OCI-M1 (cell line): ENCODE data around the gene INHBE.
"Not testable (repeated sequence)": the region's sequence is repeated elsewhere in the genome, so short reads cannot be mapped to it uniquely, and the experiment has no call there.

ENCODE experiments used
- DNase-seq: peaks from one replicate; lab custom pipeline; 2025; lab: John Stamatoyannopoulos, UW

Gene INHBE

GRCh38 chr12:57476162-57476992 lies 21.3 kb downstream of the INHBE start:
- DNase-seq = no peak

- no peak for DNase-seq
Measured at GRCh38 chr12:57476993-57477709, 22.0 kb downstream of the INHBE start.

- DNase-seq = peak; percentile 66
Measured at GRCh38 chr12:57477710-57478681, 22.9 kb downstream of the INHBE start.

GRCh38 chr12:57479043-57479375 lies 23.9 kb downstream of the INHBE start:
- no peak for DNase-seq

- no peak for DNase-seq
Measured at GRCh38 chr12:57479376-57480115, 24.4 kb downstream of the INHBE start, which contains the start of gene ARHGAP9. Gene ARHGAP9, minus strand, starts transcription at chr12:57479866. Its CDS starts 460 bp downstream, at chr12:57479406.

- no peak for DNase-seq
Measured at GRCh38 chr12:57481671-57482070, 26.6 kb downstream of the INHBE start.

GRCh38 chr12:57483466-57483865 lies 28.4 kb downstream of the INHBE start:
- DNase-seq = no peak

- no peak for DNase-seq
Measured at GRCh38 chr12:57485695-57486094, 30.6 kb downstream of the INHBE start.

GRCh38 chr12:57487055-57487596 lies 32.0 kb downstream of the INHBE start:
- DNase-seq = no peak

GRCh38 chr12:57487597-57488401 lies 32.7 kb downstream of the INHBE start, which contains the start of gene MARS1:
Gene MARS1, plus strand, starts transcription at chr12:57488068. Its CDS starts 23 bp downstream, at chr12:57488091.
- peak; percentile 99 for DNase-seq

GRCh38 chr12:57488402-57489156 lies 33.5 kb downstream of the INHBE start:
- DNase-seq = no peak

GRCh38 chr12:57489157-57489641 lies 34.1 kb downstream of the INHBE start:
- DNase-seq = no peak

- no peak for DNase-seq
Measured at GRCh38 chr12:57490126-57490525, 35.0 kb downstream of the INHBE start.

- peak; percentile 25 for DNase-seq
Measured at GRCh38 chr12:57491393-57492280, 36.5 kb downstream of the INHBE start.

- DNase-seq = not testable (repeated sequence)
Measured at GRCh38 chr12:57495051-57495701, 40.1 kb downstream of the INHBE start.

GRCh38 chr12:57496822-57497221 lies 41.7 kb downstream of the INHBE start:
- no peak for DNase-seq
